Loucy (cell line): Measurements from ENCODE around the gene GPC2.

ENCODE experiments used
- EZH2phosphoT487 ChIP-seq: fragments of 200-600 bp; IDR thresholded peaks from 2 replicates; pipeline ENCODE4 v1.6.1; 2018; ENCODE audit warnings: antibody characterized with exemption, mild to moderate bottlenecking, moderate library complexity, borderline replicate concordance
- TF ChIP-seq, protein P1 (sequence below): fragments of 200-600 bp; sonication (generic); conservative IDR thresholded peaks from 2 replicates; pipeline ENCODE4 v1.5.1; 2014; ENCODE audit warnings: mild to moderate bottlenecking, antibody characterized with exemption, low read length

DNA sequence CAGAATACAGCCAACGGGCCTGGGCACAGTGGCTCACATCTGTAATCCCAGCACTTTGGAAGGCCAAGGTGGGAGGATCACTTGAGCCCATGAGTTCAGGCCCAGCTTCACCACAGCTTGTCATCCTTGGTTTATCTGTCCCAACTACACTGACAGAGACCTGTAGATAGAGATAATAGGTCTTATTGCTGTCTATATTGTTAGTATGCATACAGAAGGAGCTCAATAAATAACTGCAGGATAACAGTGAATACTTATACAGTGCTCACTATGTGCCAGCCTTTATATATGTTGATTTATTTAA, 56.5 kb downstream of the GPC2 start:
- TF ChIP-seq, protein P1, sequence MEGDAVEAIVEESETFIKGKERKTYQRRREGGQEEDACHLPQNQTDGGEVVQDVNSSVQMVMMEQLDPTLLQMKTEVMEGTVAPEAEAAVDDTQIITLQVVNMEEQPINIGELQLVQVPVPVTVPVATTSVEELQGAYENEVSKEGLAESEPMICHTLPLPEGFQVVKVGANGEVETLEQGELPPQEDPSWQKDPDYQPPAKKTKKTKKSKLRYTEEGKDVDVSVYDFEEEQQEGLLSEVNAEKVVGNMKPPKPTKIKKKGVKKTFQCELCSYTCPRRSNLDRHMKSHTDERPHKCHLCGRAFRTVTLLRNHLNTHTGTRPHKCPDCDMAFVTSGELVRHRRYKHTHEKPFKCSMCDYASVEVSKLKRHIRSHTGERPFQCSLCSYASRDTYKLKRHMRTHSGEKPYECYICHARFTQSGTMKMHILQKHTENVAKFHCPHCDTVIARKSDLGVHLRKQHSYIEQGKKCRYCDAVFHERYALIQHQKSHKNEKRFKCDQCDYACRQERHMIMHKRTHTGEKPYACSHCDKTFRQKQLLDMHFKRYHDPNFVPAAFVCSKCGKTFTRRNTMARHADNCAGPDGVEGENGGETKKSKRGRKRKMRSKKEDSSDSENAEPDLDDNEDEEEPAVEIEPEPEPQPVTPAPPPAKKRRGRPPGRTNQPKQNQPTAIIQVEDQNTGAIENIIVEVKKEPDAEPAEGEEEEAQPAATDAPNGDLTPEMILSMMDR = no peak
- no peak for TF ChIP-seq EZH2phosphoT487
